Chondrocyte (in vitro differentiated cells): ENCODE data around the gene KLC1. TPM values are rescaled to one million over a fixed set of nuclear protein-coding genes. Genes with fewer than 3 reads are reported as not detected.

ENCODE experiments used
- DNase-seq: peaks from one replicate; pipeline ENCODE4 v3.0.0; 2021; ENCODE audit warnings: mixed read lengths, low spot score
- H3K27ac Mint-ChIP-seq: one replicate; pipeline ENCODE4 v1.8.0; 2021; ENCODE audit warnings: mild to moderate bottlenecking, moderate library complexity, mixed read lengths; ENCODE audit not compliant: unreplicated experiment
- H3K27me3 Mint-ChIP-seq: 2 replicates; pipeline ENCODE4 v1.8.0; 2021; ENCODE audit warnings: low read depth, mixed read lengths
- H3K36me3 Mint-ChIP-seq: 2 replicates; pipeline ENCODE4 v1.8.0; 2021; ENCODE audit warnings: low read depth, mixed read lengths
- H3K4me1 Mint-ChIP-seq: 2 replicates; pipeline ENCODE4 v1.8.0; 2021; ENCODE audit warnings: low read depth, mild to moderate bottlenecking, mixed read lengths
- H3K4me3 Mint-ChIP-seq: one replicate; pipeline ENCODE4 v1.8.0; 2021; ENCODE audit warnings: mild to moderate bottlenecking, moderate library complexity, mixed read lengths; ENCODE audit not compliant: unreplicated experiment
- H3K9me3 Mint-ChIP-seq: 2 replicates; pipeline ENCODE4 v1.8.0; 2021; ENCODE audit warnings: low read depth, mixed read lengths
- CTCF ChIP-seq: fragments of 200-600 bp; sonication (generic); IDR thresholded peaks from 2 replicates; pipeline ENCODE4 v1.5.0; 2021; ENCODE audit warnings: antibody characterized with exemption, mild to moderate bottlenecking, moderate library complexity
- total RNA-seq: library from RNA; stranded (reverse); gene quantifications from 3 replicates; pipeline ENCODE4 v1.2.1, GENCODE V29; 2021

KLC1 gene
- total RNA-seq, 1 donor from 2014 or later = 190 TPM

GRCh38 chr14:103684871-103685270 is 55.9 kb downstream of the KLC1 start:
- Mint-ChIP-seq H3K36me3 (peaks cover 23% of the 10 kb centered on the region), H3K27ac (peak overlapping the region; percentile 45), H3K27me3 (no peaks in the 10 kb centered on the region), H3K4me1 (peaks cover 48% of the 10 kb centered on the region), H3K4me3 (no peak overlapping the region), H3K9me3 (no peaks in the 10 kb centered on the region)
- DNase-seq = peak; percentile 41
- no peak for TF ChIP-seq CTCF

- Mint-ChIP-seq H3K9me3 (no peaks in the 10 kb centered on the region), H3K4me3 (no peak overlapping the region), H3K27me3 (no peaks in the 10 kb centered on the region), H3K4me1 (peaks cover 47% of the 10 kb centered on the region), H3K36me3 (peaks cover 23% of the 10 kb centered on the region), H3K27ac (peak overlapping the region; percentile 98)
- DNase-seq = peak; percentile 76
- no peak for TF ChIP-seq CTCF
These were observed 56.5 kb downstream of the KLC1 start for GRCh38 chr14:103685276-103686211.

- DNase-seq = peak; percentile 42
- no peaks in the 10 kb centered on the region for H3K9me3 Mint-ChIP-seq
- no peak overlapping the region for H3K4me3 Mint-ChIP-seq
- TF ChIP-seq CTCF = no peak
- H3K4me1 Mint-ChIP-seq = peaks cover 42% of the 10 kb centered on the region
- no peaks in the 10 kb centered on the region for H3K27me3 Mint-ChIP-seq
- H3K27ac Mint-ChIP-seq = peak overlapping the region; percentile 98
- peaks cover 16% of the 10 kb centered on the region for H3K36me3 Mint-ChIP-seq
These were observed 57.9 kb downstream of the KLC1 start for GRCh38 chr14:103686831-103687485.

- peaks cover 16% of the 10 kb centered on the region for H3K36me3 Mint-ChIP-seq
These were observed 58.7 kb downstream of the KLC1 start for GRCh38 chr14:103687712-103688111.

More at GRCh38 chr14:103687712-103688111, 58.7 kb downstream of the KLC1 start:
- H3K4me3 Mint-ChIP-seq = no peak overlapping the region
- TF ChIP-seq CTCF = no peak
- no peaks in the 10 kb centered on the region for H3K27me3 Mint-ChIP-seq
- peaks cover 42% of the 10 kb centered on the region for H3K4me1 Mint-ChIP-seq
- H3K9me3 Mint-ChIP-seq = no peaks in the 10 kb centered on the region
- peak overlapping the region; percentile 89 for H3K27ac Mint-ChIP-seq
- peak; percentile 2 for DNase-seq
